H1 (cell line): ENCODE results near the gene KLHL3. TPM values are rescaled to one million over a fixed set of nuclear protein-coding genes. Genes with fewer than 3 reads are reported as not detected.

Source experiments
- CTCF ChIA-PET: fragments of 300-600 bp; sonication (Branson Sonifier 250); formaldehyde crosslinking; loops from one replicate; lab custom pipeline; 2021; ENCODE audit not compliant: partially characterized antibody; lab: Charles Lee
- POLR2A ChIA-PET: fragments of 300-600 bp; sonication (Branson Sonifier 250); formaldehyde crosslinking; loops from one replicate; lab custom pipeline; 2021; ENCODE audit warnings: inconsistent platforms; ENCODE audit not compliant: partially characterized antibody; lab: Charles Lee
- DNase-seq, 2 experiments: peaks; one replicate each; pipeline versions ENCODE4 v3.0.0 to v3.0.0-alpha.2; 2010 to 2022; ENCODE audit warnings: low spot score in 2 of 2, low read depth in 1 of 2, mixed read lengths in 1 of 2
- FAIRE-seq: peaks from 2 replicates; lab custom pipeline; 2011; peaks lifted over from hg19 to GRCh38; lab: Jason Lieb, UNC
- H2AFZ ChIP-seq: 2 replicates; pipeline ENCODE4 v1.8.1; 2012; ENCODE audit warnings: low read length, inconsistent platforms
- H2AK5ac ChIP-seq: 2 replicates; pipeline ENCODE4 v1.6.1; 2013; ENCODE audit warnings: low read depth, low read length
- H2BK120ac ChIP-seq: replicated peaks from 2 replicates; pipeline ENCODE3; 2013; ENCODE audit warnings: low read depth, low read length, inconsistent platforms
- H2BK12ac ChIP-seq: 2 replicates; pipeline ENCODE4 v1.6.1; 2013; ENCODE audit warnings: low read depth, low read length
- H2BK15ac ChIP-seq: 2 replicates; pipeline ENCODE4 v1.6.1; 2013; ENCODE audit warnings: low read length
- H2BK20ac ChIP-seq: 2 replicates; pipeline ENCODE4 v1.6.1; 2013; ENCODE audit warnings: low read length
- H2BK5ac ChIP-seq: 2 replicates; pipeline ENCODE4 v1.6.1; 2013; ENCODE audit warnings: low read depth, low read length
- H3K14ac ChIP-seq: 2 replicates; pipeline ENCODE4 v1.6.1; 2013; ENCODE audit warnings: inconsistent platforms; ENCODE audit not compliant: insufficient read length
- H3K18ac ChIP-seq: 2 replicates; pipeline ENCODE4 v1.6.1; 2013; ENCODE audit warnings: low read length; ENCODE audit errors: extremely low read depth
- H3K23ac ChIP-seq: 2 replicates; pipeline ENCODE4 v1.6.1; 2013; ENCODE audit warnings: inconsistent platforms; ENCODE audit not compliant: insufficient read length
- H3K23me2 ChIP-seq: 2 replicates; pipeline ENCODE4 v1.6.1; 2013; ENCODE audit warnings: low read depth, low read length
- H3K27ac ChIP-seq: 2 replicates; pipeline ENCODE4 v1.6.1; 2011; ENCODE audit warnings: low read depth, low read length, inconsistent platforms
- H3K27me3 ChIP-seq, 4 experiments: replicated peaks in 1 of 4; 1 replicate in 1 of 4; 2 replicates in 3 of 4; pipeline versions ENCODE4 v1.6.1 to v1.8.1; 2011 to 2013; ENCODE audit warnings: low read length in 3 of 4, mild to moderate bottlenecking in 3 of 4, inconsistent platforms in 2 of 4, mixed read lengths in 2 of 4, moderate library complexity in 1 of 4; ENCODE audit not compliant: control insufficient read depth in 3 of 4, insufficient read depth in 3 of 4; ENCODE audit errors: extremely low read depth in 1 of 4
- H3K36me3 ChIP-seq, 4 experiments: 2 replicates each; pipeline versions ENCODE4 v1.6.1 to v1.8.1; 2011 to 2013; ENCODE audit warnings: mild to moderate bottlenecking in 4 of 4, low read length in 3 of 4, moderate library complexity in 2 of 4, control low read depth in 1 of 4, inconsistent platforms in 1 of 4; ENCODE audit not compliant: insufficient read depth in 4 of 4, control insufficient read depth in 2 of 4
- H3K4ac ChIP-seq: replicated peaks from 2 replicates; pipeline ENCODE3; 2013; ENCODE audit warnings: low read length, low read depth, mixed read lengths, inconsistent platforms; ENCODE audit not compliant: insufficient read length
- H3K4me1 ChIP-seq, 4 experiments: replicated peaks in 1 of 4; 1 replicate in 1 of 4; 2 replicates in 3 of 4; pipeline versions ENCODE4 v1.6.1 to v1.8.1; 2011 to 2013; ENCODE audit warnings: low read length in 3 of 4, inconsistent platforms in 2 of 4, mixed read lengths in 1 of 4; ENCODE audit not compliant: insufficient read depth in 4 of 4, control insufficient read depth in 3 of 4
- H3K4me2 ChIP-seq, 2 experiments: 2 replicates each; pipeline versions ENCODE4 v1.6.1 to v1.8.1; 2011 to 2013; ENCODE audit warnings: low read depth in 2 of 2, low read length in 2 of 2, control low read depth in 1 of 2, inconsistent platforms in 1 of 2, mild to moderate bottlenecking in 1 of 2; ENCODE audit not compliant: insufficient read depth in 1 of 2
- H3K4me3 ChIP-seq, 4 experiments: fragments of 200-600, 300-600 bp in 1 of 4; sonication (generic), shearing (Covaris generic), sonication (Bioruptor Twin) in 1 of 4; 2 replicates each; pipeline versions ENCODE4 v1.5.1 to v1.8.1; 2011 to 2016; ENCODE audit warnings: low read length in 4 of 4, low read depth in 3 of 4, control low read depth in 2 of 4, inconsistent platforms in 2 of 4, mild to moderate bottlenecking in 2 of 4, mixed read lengths in 1 of 4, moderate library complexity in 1 of 4; ENCODE audit not compliant: insufficient read depth in 2 of 4; ENCODE audit errors: extremely low read depth in 1 of 4
- H3K56ac ChIP-seq: replicated peaks from 2 replicates; pipeline ENCODE3; 2013; ENCODE audit warnings: low read depth, mild to moderate bottlenecking, mixed read lengths, low read length, inconsistent platforms; ENCODE audit not compliant: insufficient read length
- H3K79me1 ChIP-seq: 2 replicates; pipeline ENCODE4 v1.6.1; 2013; ENCODE audit warnings: low read depth, low read length, control low read depth
- H3K79me2 ChIP-seq, 2 experiments: 2 replicates each; pipeline versions ENCODE4 v1.6.1 to v1.8.1; 2012 to 2013; ENCODE audit warnings: low read length in 2 of 2, mild to moderate bottlenecking in 2 of 2, inconsistent platforms in 1 of 2; ENCODE audit not compliant: insufficient read depth in 2 of 2, control insufficient read depth in 1 of 2
- H3K9ac ChIP-seq, 4 experiments: replicated peaks in 1 of 4; 1 replicate in 1 of 4; 2 replicates in 3 of 4; pipeline versions ENCODE4 v1.6.1 to v1.8.1; 2011 to 2013; ENCODE audit warnings: low read depth in 3 of 4, low read length in 3 of 4, control low read depth in 2 of 4, mild to moderate bottlenecking in 2 of 4, moderate library complexity in 2 of 4, inconsistent platforms in 1 of 4; ENCODE audit errors: extremely low read depth in 1 of 4
- H3K9me3 ChIP-seq, 2 experiments: 2 replicates each; pipeline versions ENCODE4 v1.6.1 to v1.8.1; 2012 to 2013; ENCODE audit warnings: mild to moderate bottlenecking in 2 of 2, moderate library complexity in 2 of 2, control low read depth in 1 of 2, inconsistent platforms in 1 of 2, low read depth in 1 of 2, low read length in 1 of 2, mixed read lengths in 1 of 2; ENCODE audit not compliant: insufficient read depth in 2 of 2
- H4K20me1 ChIP-seq, 2 experiments: replicated peaks in 1 of 2; 2 replicates each; pipeline versions ENCODE3 to v1.8.1; 2011 to 2013; ENCODE audit warnings: inconsistent platforms in 2 of 2, low read length in 2 of 2, mild to moderate bottlenecking in 1 of 2; ENCODE audit not compliant: insufficient read depth in 2 of 2, control insufficient read depth in 1 of 2
- H4K5ac ChIP-seq: 2 replicates; pipeline ENCODE4 v1.6.1; 2013; ENCODE audit warnings: low read length, low read depth, mixed read lengths, inconsistent platforms; ENCODE audit not compliant: insufficient read length
- H4K8ac ChIP-seq: 2 replicates; pipeline ENCODE4 v1.8.0; 2013; ENCODE audit warnings: mild to moderate bottlenecking, moderate library complexity, low read length, inconsistent platforms; ENCODE audit not compliant: insufficient read depth; ENCODE audit errors: extremely low read depth
- H4K91ac ChIP-seq: replicated peaks from 2 replicates; pipeline ENCODE3; 2013; ENCODE audit warnings: low read length, mixed read lengths, inconsistent platforms; ENCODE audit not compliant: insufficient read length
- ATF2 ChIP-seq: IDR thresholded peaks from 2 replicates; pipeline ENCODE4 v1.6.1; 2012; ENCODE audit warnings: low read length, inconsistent platforms
- CEBPB ChIP-seq: IDR thresholded peaks from 2 replicates; pipeline ENCODE4 v1.6.1; 2012; ENCODE audit warnings: low read depth, low read length
- CREB1 ChIP-seq: IDR thresholded peaks from 2 replicates; pipeline ENCODE4 v1.6.1; 2012; ENCODE audit warnings: inconsistent platforms
- FOSL1 ChIP-seq: IDR thresholded peaks from 2 replicates; pipeline ENCODE4 v1.6.1; 2011; ENCODE audit warnings: mild to moderate bottlenecking, low read depth, low read length, moderate library complexity; ENCODE audit not compliant: insufficient read depth
- GTF2F1 ChIP-seq: IDR thresholded peaks from 2 replicates; pipeline ENCODE4 v1.6.1; 2012; ENCODE audit warnings: low read depth, low read length, improper control_type of control experiment, borderline replicate concordance
- HDAC2 ChIP-seq, 2 experiments: fragments of 300-600 bp in 1 of 2; sonication (generic) in 1 of 2; IDR thresholded peaks; 2 replicates each; pipeline ENCODE4 v1.6.1; 2011 to 2012; ENCODE audit warnings: low read depth in 2 of 2, low read length in 2 of 2, mild to moderate bottlenecking in 2 of 2, moderate library complexity in 2 of 2, borderline replicate concordance in 1 of 2, inconsistent platforms in 1 of 2
- MAX ChIP-seq: IDR thresholded peaks from 2 replicates; pipeline ENCODE4 v1.6.1; 2012; ENCODE audit warnings: inconsistent platforms
- POU5F1 ChIP-seq: IDR thresholded peaks from 2 replicates; pipeline ENCODE4 v1.6.1; 2011; ENCODE audit warnings: low read depth, mild to moderate bottlenecking, low read length, moderate library complexity
- RFX5 ChIP-seq: IDR thresholded peaks from 2 replicates; pipeline ENCODE4 v1.6.1; 2011; ENCODE audit warnings: low read depth, low read length, improper control_type of control experiment, borderline replicate concordance
- RXRA ChIP-seq: IDR thresholded peaks from 2 replicates; pipeline ENCODE4 v1.6.1; 2011; ENCODE audit warnings: low read depth, mild to moderate bottlenecking, low read length, moderate library complexity; ENCODE audit not compliant: insufficient read depth
- SP1 ChIP-seq: IDR thresholded peaks from 2 replicates; pipeline ENCODE4 v1.6.1; 2011; ENCODE audit warnings: low read depth, low read length
- TAF7 ChIP-seq: optimal IDR thresholded peaks from 2 replicates; pipeline ENCODE3; 2011; ENCODE audit warnings: low read depth, mild to moderate bottlenecking, inconsistent platforms, low read length, moderate library complexity, borderline replicate concordance
- WGBS, 2 experiments: shearing (Covaris generic) in 1 of 2; methylation state at CpG; one replicate each; pipeline versions ENCODE4 v1.1.6 to v1.1.7; 2013 to 2015; ENCODE audit warnings: low lambda C conversion rate in 2 of 2, mixed read lengths in 2 of 2, inconsistent platforms in 1 of 2, low coverage in 1 of 2, missing lambda C conversion rate in 1 of 2; ENCODE audit not compliant: insufficient replicate concordance in 2 of 2, insufficient coverage in 1 of 2, insufficient read length in 1 of 2; ENCODE audit errors: extremely low coverage in 1 of 2, missing lambda C conversion rate in 1 of 2; 5-methylcytosine and 5-hydroxymethylcytosine counted together
- polyA plus RNA-seq, 7 experiments: library from polyadenylated mRNA; depleted of rRNA in 3 of 7; stranded (reverse) in 5 of 7; unstranded in 2 of 7; fragments of >200 nt in 5 of 7; fragments of 200-250 nt in 2 of 7; gene quantifications; 1 replicate in 5 of 7; 2 replicates in 1 of 7; 4 replicates in 1 of 7; pipeline versions ENCODE4 v1.2.1 to v1.2.3, GENCODE V29; 2011 to 2013; ENCODE audit warnings: missing spikeins in 2 of 7, mixed read lengths in 2 of 7
- total RNA-seq: library from RNA; stranded (reverse); fragmentation: NEBNext Ultra II Directional; extraction: Animal tissue kit (Norgen Biotek cat#: 25700); gene quantifications from 2 replicates; pipeline ENCODE4 v1.2.1, GENCODE V29; 2021

The KLHL3 gene
- total and polyA plus RNA-seq, 2 of the 8 experiments (the other 6 are each of a cell fraction or from before 2014, with no cell fraction given) = 7.4 to 13.7 TPM

- no peak for FAIRE-seq
- TF ChIP-seq POU5F1 (no peak), CEBPB (no peak), ATF2 (no peak), RXRA (no peak), CREB1 (no peak), HDAC2 (IDR thresholded peaks at IDR 0.05; ENCODE audit: borderline replicate concordance in 1 of 2, low read depth in 2 of 2, low read length in 2 of 2) (no peak), MAX (no peak), TAF7 (no peak), RFX5 (no peak), FOSL1 (no peak), SP1 (no peak), GTF2F1 (no peak)
Measured at GRCh38 chr5:137724251-137724650, 11.6 kb downstream of the KLHL3 start.

More at GRCh38 chr5:137724251-137724650, 11.6 kb downstream of the KLHL3 start:
- H4K20me1 ChIP-seq = no peaks in the 10 kb centered on the region
- H3K18ac ChIP-seq = no peak overlapping the region
- H2AFZ ChIP-seq = no peak overlapping the region
- peaks cover 0 to 10% of the 10 kb centered on the region in 2 experiments; a peak in 1 of 4 replicates for H3K79me2 ChIP-seq
- peaks cover 0 to 7% (median 0%) of the 10 kb centered on the region in 4 experiments; a peak in 3 of 8 replicates for H3K36me3 ChIP-seq
- no peak overlapping the region for H2AK5ac ChIP-seq
- H2BK15ac ChIP-seq = no peak overlapping the region
- H3K9ac ChIP-seq = no peak overlapping the region
- CTCF ChIA-PET = interaction anchor here (1.1 kb wide), 1 partner anchor 18 kb away, joined by 3 read pairs; no protein-coding TSS in a partner anchor
- no peak overlapping the region for H4K91ac ChIP-seq
- H3K79me1 ChIP-seq = no peaks in the 10 kb centered on the region
- no peak overlapping the region for H2BK5ac ChIP-seq
- POLR2A ChIA-PET = no interaction called here
- no peak overlapping the region for H3K14ac ChIP-seq
- no peak overlapping the region for H2BK120ac ChIP-seq
- H3K23me2 ChIP-seq = no peaks in the 10 kb centered on the region; the same call in 1 of the 2 replicates
- no peak overlapping the region for H2BK20ac ChIP-seq
- no peak overlapping the region for H3K4me3 ChIP-seq
- no peak overlapping the region for H3K56ac ChIP-seq
- H4K8ac ChIP-seq = no peak overlapping the region
- no peak overlapping the region for H3K4ac ChIP-seq
- no peak overlapping the region for H3K23ac ChIP-seq
- peaks cover 0 to 2% (median 0%) of the 10 kb centered on the region in 4 experiments; a peak in 1 of 7 replicates for H3K4me1 ChIP-seq
- H2BK12ac ChIP-seq = no peak overlapping the region
- DNase-seq = no peak
- WGBS, 2 experiments = 89% methylated on average over 2 of the region's 2 CpGs; no CpG with 5 or more reads in 1 of the 2 experiments
- H4K5ac ChIP-seq = no peak overlapping the region
- H3K27me3 ChIP-seq = no peaks in the 10 kb centered on the region
- no peak overlapping the region for H3K4me2 ChIP-seq
- H3K9me3 ChIP-seq = no peaks in the 10 kb centered on the region
- H3K27ac ChIP-seq = no peak overlapping the region; the same call in 1 of the 2 replicates
